H9 (cell line): ENCODE results near the gene PUS3. TPM values are rescaled to one million over a fixed set of nuclear protein-coding genes. Genes with fewer than 3 reads are reported as not detected.
A peak's percentile ranks its signal among the peaks of the same experiment; 100 is the strongest.

Experiments used
- DNase-seq: peaks from one replicate; pipeline ENCODE4 v3.0.0-alpha.2; 2017
- H2AFZ ChIP-seq: one replicate; pipeline ENCODE4 v1.6.1; 2013; ENCODE audit warnings: mild to moderate bottlenecking, low read length, control low read depth, moderate library complexity
- H2AK5ac ChIP-seq: 2 replicates; pipeline ENCODE4 v1.6.1; 2013; ENCODE audit warnings: low read length, control low read depth, mixed read lengths; ENCODE audit not compliant: insufficient read length
- H2BK120ac ChIP-seq: one replicate; pipeline ENCODE4 v1.6.1; 2013; ENCODE audit warnings: low read depth, mild to moderate bottlenecking, low read length, control low read depth, inconsistent platforms; ENCODE audit not compliant: poor library complexity, severe bottlenecking
- H2BK12ac ChIP-seq: 2 replicates; pipeline ENCODE4 v1.6.1; 2013; ENCODE audit warnings: low read length, control low read depth, mixed read lengths, low read depth; ENCODE audit not compliant: insufficient read length
- H2BK15ac ChIP-seq: 2 replicates; pipeline ENCODE4 v1.6.1; 2013; ENCODE audit warnings: low read depth, low read length, control low read depth
- H2BK20ac ChIP-seq: one replicate; pipeline ENCODE4 v1.6.1; 2013; ENCODE audit warnings: low read depth, mild to moderate bottlenecking, low read length, control low read depth, inconsistent platforms; ENCODE audit not compliant: poor library complexity, severe bottlenecking
- H2BK5ac ChIP-seq: 2 replicates; pipeline ENCODE4 v1.6.1; 2013; ENCODE audit warnings: low read length, control low read depth, mixed read lengths; ENCODE audit not compliant: insufficient read length
- H3K14ac ChIP-seq: 2 replicates; pipeline ENCODE4 v1.6.1; 2013; ENCODE audit warnings: low read length, control low read depth; ENCODE audit not compliant: insufficient read depth
- H3K18ac ChIP-seq: 2 replicates; pipeline ENCODE4 v1.6.1; 2013; ENCODE audit warnings: low read depth, mild to moderate bottlenecking, mixed read lengths, low read length, control low read depth; ENCODE audit not compliant: insufficient read length
- H3K23ac ChIP-seq: 2 replicates; pipeline ENCODE4 v1.6.1; 2013; ENCODE audit warnings: low read length, control low read depth, mixed read lengths, low read depth; ENCODE audit not compliant: insufficient read length
- H3K23me2 ChIP-seq: 2 replicates; pipeline ENCODE4 v1.6.1; 2013; ENCODE audit warnings: low read depth, mild to moderate bottlenecking, mixed read lengths, low read length, control low read depth; ENCODE audit not compliant: insufficient read length, poor library complexity, severe bottlenecking
- H3K27ac ChIP-seq: 2 replicates; pipeline ENCODE4 v1.5.1; 2013; ENCODE audit warnings: low read length, control low read depth, mixed read lengths, low read depth; ENCODE audit not compliant: insufficient read length
- H3K27me3 ChIP-seq: 2 replicates; pipeline ENCODE4 v1.6.1; 2013; ENCODE audit warnings: low read length, control low read depth, inconsistent platforms; ENCODE audit not compliant: insufficient read depth
- H3K4ac ChIP-seq: 2 replicates; pipeline ENCODE4 v1.6.1; 2013; ENCODE audit warnings: low read depth, mild to moderate bottlenecking, control low read depth, inconsistent platforms, low read length, moderate library complexity
- H3K4me1 ChIP-seq: 2 replicates; pipeline ENCODE4 v1.6.1; 2013; ENCODE audit warnings: low read length, control low read depth, inconsistent platforms; ENCODE audit not compliant: insufficient read depth
- H3K4me2 ChIP-seq: 2 replicates; pipeline ENCODE4 v1.6.1; 2013; ENCODE audit warnings: low read length, control low read depth, mixed read lengths; ENCODE audit not compliant: insufficient read length, insufficient read depth
- H3K56ac ChIP-seq: 2 replicates; pipeline ENCODE4 v1.6.1; 2013; ENCODE audit warnings: low read depth, mild to moderate bottlenecking, mixed read lengths, low read length, control low read depth; ENCODE audit not compliant: insufficient read length
- H3K79me1 ChIP-seq: 2 replicates; pipeline ENCODE4 v1.6.1; 2013; ENCODE audit warnings: low read depth, mild to moderate bottlenecking, moderate library complexity, low read length, control low read depth, inconsistent platforms; ENCODE audit not compliant: insufficient read depth, poor library complexity, severe bottlenecking
- H3K79me2 ChIP-seq: 2 replicates; pipeline ENCODE4 v1.6.1; 2013; ENCODE audit warnings: low read length, control low read depth, inconsistent platforms; ENCODE audit not compliant: insufficient read depth
- H3K9ac ChIP-seq: 2 replicates; pipeline ENCODE4 v1.6.1; 2013; ENCODE audit warnings: low read length, control low read depth, mixed read lengths; ENCODE audit not compliant: insufficient read length; ENCODE audit errors: extremely low read depth
- H3K9me3 ChIP-seq: one replicate; pipeline ENCODE4 v1.6.1; 2013; ENCODE audit warnings: low read depth, low read length, inconsistent platforms; ENCODE audit not compliant: control insufficient read depth
- H3T11ph ChIP-seq: one replicate; pipeline ENCODE4 v1.6.1; 2013; ENCODE audit warnings: mild to moderate bottlenecking, low read length, control low read depth, inconsistent platforms
- H4K20me1 ChIP-seq: one replicate; pipeline ENCODE4 v1.6.1; 2013; ENCODE audit not compliant: control insufficient read depth, insufficient read length, insufficient read depth
- H4K5ac ChIP-seq: 2 replicates; pipeline ENCODE4 v1.6.1; 2013; ENCODE audit warnings: low read depth, mild to moderate bottlenecking, mixed read lengths, low read length, control low read depth; ENCODE audit not compliant: insufficient read length
- H4K8ac ChIP-seq: replicated peaks from 2 replicates; pipeline ENCODE4 v1.6.1; 2013; ENCODE audit warnings: low read length, control low read depth, mixed read lengths, low read depth; ENCODE audit not compliant: insufficient read length
- H4K91ac ChIP-seq: 2 replicates; pipeline ENCODE4 v1.6.1; 2013; ENCODE audit warnings: low read depth, mild to moderate bottlenecking, moderate library complexity, mixed read lengths, low read length, control low read depth; ENCODE audit not compliant: insufficient read length
- H3K27ac Mint-ChIP-seq, 3 experiments: 2 replicates in 2 of 3; 3 replicates in 1 of 3; pipeline ENCODE4 v1.8.0; 2020 to 2021; ENCODE audit warnings: mixed read lengths in 3 of 3, mild to moderate bottlenecking in 1 of 3, moderate library complexity in 1 of 3
- H3K27me3 Mint-ChIP-seq: 2 replicates; pipeline ENCODE4 v1.8.0; 2021; ENCODE audit warnings: low read depth, mild to moderate bottlenecking, moderate library complexity, mixed read lengths
- H3K36me3 Mint-ChIP-seq, 3 experiments: 2 replicates in 2 of 3; 3 replicates in 1 of 3; pipeline ENCODE4 v1.8.0; 2020 to 2021; ENCODE audit warnings: low read depth in 3 of 3, mixed read lengths in 3 of 3; ENCODE audit not compliant: insufficient read depth in 1 of 3
- H3K4me1 Mint-ChIP-seq, 2 experiments: 2 replicates each; pipeline ENCODE4 v1.8.0; 2020; ENCODE audit warnings: mixed read lengths in 2 of 2
- H3K4me3 Mint-ChIP-seq, 2 experiments: 2 replicates in 1 of 2; 3 replicates in 1 of 2; pipeline ENCODE4 v1.8.0; 2020 to 2021; ENCODE audit warnings: mild to moderate bottlenecking in 2 of 2, mixed read lengths in 2 of 2, moderate library complexity in 1 of 2
- H3K9me3 Mint-ChIP-seq, 2 experiments: 2 replicates in 1 of 2; 3 replicates in 1 of 2; pipeline ENCODE4 v1.8.0; 2020; ENCODE audit warnings: mild to moderate bottlenecking in 2 of 2, mixed read lengths in 2 of 2, moderate library complexity in 1 of 2
- CTCF ChIP-seq: fragments of 200-600 bp; sonication (generic); conservative IDR thresholded peaks from 3 replicates; pipeline ENCODE4 v1.8.0; 2021; ENCODE audit warnings: antibody characterized with exemption, mild to moderate bottlenecking
- WGBS: extraction: QIAGEN DNeasy Blood & Tissue Kit; methylation state at CpG from one replicate; pipeline ENCODE4 v1.1.7; 2013; ENCODE audit warnings: missing lambda C conversion rate, low lambda C conversion rate, mixed read lengths; ENCODE audit not compliant: insufficient read length; ENCODE audit errors: extremely low coverage; 5-methylcytosine and 5-hydroxymethylcytosine counted together
- total RNA-seq: library from RNA; stranded (reverse); gene quantifications from 2 replicates; pipeline ENCODE4 v1.2.1, GENCODE V29; 2021

The PUS3 gene
- total RNA-seq, 1 experiment from 2014 or later, result 20.0 TPM

- Histone ChIP-seq H2AK5ac (no peak overlapping the region), H3K23ac (no peak overlapping the region), H3K14ac (no peak overlapping the region), H3K27ac (no peak overlapping the region), H4K91ac (no peak overlapping the region), H4K5ac (no peak overlapping the region), H2AFZ (no peak overlapping the region), H3K4ac (no peak overlapping the region), H4K20me1 (no peaks in the 10 kb centered on the region), H3K4me2 (no peak overlapping the region), H2BK120ac (no peak overlapping the region), H3K9me3 (no peaks in the 10 kb centered on the region), H2BK20ac (no peak overlapping the region), H3K23me2 (no peaks in the 10 kb centered on the region), H3K79me2 (no peaks in the 10 kb centered on the region), H3T11ph (no peak overlapping the region), H2BK15ac (no peak overlapping the region), H3K18ac (no peak overlapping the region), H4K8ac (no peak overlapping the region), H3K9ac (no peak overlapping the region), H2BK5ac (no peak overlapping the region), H2BK12ac (no peak overlapping the region), H3K27me3 (no peaks in the 10 kb centered on the region), H3K56ac (no peak overlapping the region), H3K4me1 (peaks cover 6% of the 10 kb centered on the region; the same call in 1 of the 2 replicates), H3K79me1 (no peaks in the 10 kb centered on the region)
- Mint-ChIP-seq H3K9me3 (no peaks in the 10 kb centered on the region; a peak in 1 of 5 replicates), H3K27me3 (peaks cover 6% of the 10 kb centered on the region), H3K27ac (peak overlapping the region in 1 of 3 experiments; percentile 13; a peak in 1 of 7 replicates), H3K4me1 (peaks cover 23 to 38% of the 10 kb centered on the region in 2 experiments), H3K36me3 (no peaks in the 10 kb centered on the region), H3K4me3 (no peak overlapping the region)
- no peak for TF ChIP-seq CTCF
- no CpG with 5 or more reads among the region's 9 CpGs for WGBS
- DNase-seq, result no peak
These were observed 29.3 kb upstream of the PUS3 start for GRCh38 chr11:125932301-125932700.
